Mesodermal cell (in vitro differentiated cells): ENCODE data around the gene CST9.

Experiments
- H3K27ac ChIP-seq: 2 replicates; pipeline ENCODE4 v1.7.0; 2013; ENCODE audit warnings: mild to moderate bottlenecking, low read depth, low read length, moderate library complexity; ENCODE audit not compliant: severe bottlenecking
- H3K36me3 ChIP-seq: 2 replicates; pipeline ENCODE4 v1.7.1; 2013; ENCODE audit warnings: mild to moderate bottlenecking, low read length, moderate library complexity; ENCODE audit not compliant: control insufficient read depth, insufficient read depth
- H3K4me1 ChIP-seq: one replicate; pipeline ENCODE4 v1.7.1; 2013; ENCODE audit warnings: mild to moderate bottlenecking, low read length; ENCODE audit not compliant: insufficient read depth, control insufficient read depth, poor library complexity, severe bottlenecking
- H3K4me3 ChIP-seq: 2 replicates; pipeline ENCODE4 v1.7.0; 2013; ENCODE audit warnings: low read length, control low read depth, mild to moderate bottlenecking; ENCODE audit not compliant: insufficient read depth, poor library complexity, severe bottlenecking; ENCODE audit errors: extremely low read depth
- H3K9me3 ChIP-seq: 2 replicates; pipeline ENCODE4 v1.7.1; 2013; ENCODE audit warnings: mild to moderate bottlenecking, low read length, moderate library complexity; ENCODE audit not compliant: control insufficient read depth
- WGBS, 2 experiments: methylation state at CpG; one replicate each; pipeline ENCODE4 v1.1.5; 2013; ENCODE audit warnings: missing lambda C conversion rate in 2 of 2; ENCODE audit not compliant: insufficient coverage in 2 of 2; 5-methylcytosine and 5-hydroxymethylcytosine counted together

Gene CST9

GRCh38 chr20:23646106-23646873 lies 40.6 kb upstream of the CST9 start:
- WGBS, 2 experiments, result 100% methylated on average over 3 of the region's 4 CpGs; no CpG with 5 or more reads in 1 of the 2 experiments
- Histone ChIP-seq H3K9me3 (no peaks in the 10 kb centered on the region), H3K4me3 (no peak overlapping the region), H3K4me1 (peaks cover 14% of the 10 kb centered on the region), H3K36me3 (no peaks in the 10 kb centered on the region), H3K27ac (no peak overlapping the region)

- Histone ChIP-seq H3K27ac (no peak overlapping the region), H3K36me3 (no peaks in the 10 kb centered on the region), H3K4me1 (peaks cover 17% of the 10 kb centered on the region), H3K4me3 (no peak overlapping the region), H3K9me3 (no peaks in the 10 kb centered on the region)
- WGBS, 2 experiments, result 100% methylated on average over 1 of the region's 1 CpG; no CpG with 5 or more reads in 1 of the 2 experiments
Measured at GRCh38 chr20:23645575-23645974, 39.9 kb upstream of the CST9 start.

GRCh38 chr20:23644164-23644563 lies 38.4 kb upstream of the CST9 start:
- H3K9me3 ChIP-seq, result no peaks in the 10 kb centered on the region
- WGBS, 2 experiments, result 91 to 100% methylated on average over 5 to 6 of the region's 7 CpGs
- H3K4me1 ChIP-seq, result peaks cover 27% of the 10 kb centered on the region
- no peaks in the 10 kb centered on the region for H3K36me3 ChIP-seq
- no peak overlapping the region for H3K4me3 ChIP-seq
- no peak overlapping the region for H3K27ac ChIP-seq

GRCh38 chr20:23643659-23644058 lies 37.9 kb upstream of the CST9 start:
- H3K9me3 ChIP-seq, result no peaks in the 10 kb centered on the region
- no peaks in the 10 kb centered on the region for H3K36me3 ChIP-seq
- H3K4me1 ChIP-seq, result peaks cover 27% of the 10 kb centered on the region
- H3K27ac ChIP-seq, result no peak overlapping the region
- no peak overlapping the region for H3K4me3 ChIP-seq
- 86 to 94% methylated on average over 3 to 4 of the region's 6 CpGs for WGBS, 2 experiments

- 65 to 67% methylated on average over 10 to 11 of the region's 12 CpGs for WGBS, 2 experiments
- Histone ChIP-seq H3K36me3 (no peaks in the 10 kb centered on the region), H3K4me1 (peaks cover 30% of the 10 kb centered on the region), H3K27ac (peak overlapping the region; percentile 75), H3K9me3 (no peaks in the 10 kb centered on the region), H3K4me3 (no peak overlapping the region)
Measured at GRCh38 chr20:23641936-23642751, 36.4 kb upstream of the CST9 start.

- peaks cover 39% of the 10 kb centered on the region for H3K4me1 ChIP-seq
- no peaks in the 10 kb centered on the region for H3K36me3 ChIP-seq
- 88 to 89% methylated on average over 8 of the region's 11 CpGs for WGBS, 2 experiments
- H3K9me3 ChIP-seq, result no peaks in the 10 kb centered on the region
- no peak overlapping the region for H3K27ac ChIP-seq
- no peak overlapping the region for H3K4me3 ChIP-seq
Measured at GRCh38 chr20:23640671-23641667, 35.3 kb upstream of the CST9 start.

- Histone ChIP-seq H3K4me3 (no peak overlapping the region), H3K9me3 (no peaks in the 10 kb centered on the region), H3K36me3 (peaks cover 2% of the 10 kb centered on the region), H3K4me1 (peaks cover 39% of the 10 kb centered on the region), H3K27ac (no peak overlapping the region)
- 83 to 85% methylated on average over 6 to 7 of the region's 8 CpGs for WGBS, 2 experiments
Measured at GRCh38 chr20:23640018-23640601, 34.4 kb upstream of the CST9 start.

- WGBS, 2 experiments, result 88 to 92% methylated on average over 5 to 6 of the region's 8 CpGs
- Histone ChIP-seq H3K36me3 (peaks cover 7% of the 10 kb centered on the region), H3K4me3 (no peak overlapping the region), H3K4me1 (peaks cover 39% of the 10 kb centered on the region), H3K9me3 (no peaks in the 10 kb centered on the region), H3K27ac (no peak overlapping the region)
Measured at GRCh38 chr20:23639490-23639958, 33.8 kb upstream of the CST9 start.

GRCh38 chr20:23638309-23638708 lies 32.6 kb upstream of the CST9 start:
- 55 to 69% methylated on average over 5 to 8 of the region's 9 CpGs for WGBS, 2 experiments
- no peaks in the 10 kb centered on the region for H3K9me3 ChIP-seq
- peaks cover 33% of the 10 kb centered on the region for H3K4me1 ChIP-seq

More at GRCh38 chr20:23638309-23638708, 32.6 kb upstream of the CST9 start:
- H3K4me3 ChIP-seq, result no peak overlapping the region
- peaks cover 15% of the 10 kb centered on the region for H3K36me3 ChIP-seq
- no peak overlapping the region for H3K27ac ChIP-seq
